ENCODE results near the gene OR4Q3. TPM values are rescaled to one million over a fixed set of nuclear protein-coding genes. Genes with fewer than 3 reads are reported as not detected.
"Not testable (repeated sequence)": the region's sequence is repeated elsewhere in the genome, so short reads cannot be mapped to it uniquely, and the experiment has no call there.

OR4Q3 gene
- polyA plus RNA-seq, 2 of the 4 experiments (the other 2 are of a cell fraction), result not detected

- no peak overlapping the region for H3K4me2 ChIP-seq
- ChIA-PET CTCF (interaction anchor here (0.7 to 1.5 kb wide), 2 partner anchors 15 to 18 kb away, joined by 3 to 7 read pairs; no protein-coding TSS in a partner anchor), POLR2A (no interaction called here)
- WGBS (ENCODE audit: missing lambda C conversion rate), result 42% methylated on average over 1 of the region's 1 CpG
- DNase-seq (ENCODE audit: low read depth in 1 of 2, low spot score in 1 of 2) (no peak), FAIRE-seq (no peak), ATAC-seq (peak in 1 of 2 experiments; percentile 39; a peak in 2 of 6 replicates)
- no peak overlapping the region for H3K4me3 ChIP-seq
- H3K9me3 ChIP-seq, result no peaks in the 10 kb centered on the region
- TF ChIP-seq HES2 (IDR thresholded peaks at IDR 0.05) (no peak), TFCP2L1 (CRISPR knock-in tag; IDR thresholded peaks at IDR 0.05) (no peak), SREBF2 (IDR thresholded peaks at IDR 0.05) (no peak), CTCF (IDR thresholded peaks at IDR 0.05) (no peak), ELK1 (IDR thresholded peaks at IDR 0.05; ENCODE audit: low read depth, low read length) (no peak), RARB (CRISPR knock-in tag; IDR thresholded peaks at IDR 0.05) (no peak), ATOH8 (CRISPR knock-in tag; IDR thresholded peaks at IDR 0.05; ENCODE audit: low read depth) (no peak), MAX (IDR thresholded peaks at IDR 0.05) (no peak), FOSL2 (IDR thresholded peaks at IDR 0.05) (no peak), FOSL2 (CRISPR knock-in tag; IDR thresholded peaks at IDR 0.05) (no peak), NFE2L2 (conservative IDR thresholded peaks at IDR 0.05; ENCODE audit: low read length) (no peak), HMGXB4 (CRISPR knock-in tag; IDR thresholded peaks at IDR 0.05; ENCODE audit: borderline replicate concordance) (no peak), KDM1A (IDR thresholded peaks at IDR 0.05; ENCODE audit: low read depth) (no peak), NPAS2 (CRISPR knock-in tag; IDR thresholded peaks at IDR 0.05; ENCODE audit: borderline replicate concordance) (no peak)
- H3K27ac ChIP-seq, result no peak overlapping the region
- H3K4me1 ChIP-seq, result no peaks in the 10 kb centered on the region
Observed at GRCh38 chr14:19771895-19772430, 28.6 kb downstream of the OR4Q3 start.

GRCh38 chr14:19772454-19772853, 29.1 kb downstream of the OR4Q3 start:
- H3K4me1 ChIP-seq; H3K4me3 ChIP-seq; H3K27ac ChIP-seq; ATAC-seq; H3K9me3 ChIP-seq; DNase-seq (ENCODE audit: low read depth in 1 of 2, low spot score in 1 of 2); POLR2A ChIA-PET; H3K4me2 ChIP-seq: not testable (repeated sequence)
- FAIRE-seq, result peak; percentile 100
- CTCF ChIA-PET, result interaction anchor here (1.5 kb wide), 1 partner anchor 15 kb away, joined by 7 read pairs; no protein-coding TSS in a partner anchor
- WGBS (ENCODE audit: missing lambda C conversion rate), result 24% methylated on average over 2 of the region's 2 CpGs

- H3K9me3 ChIP-seq; H3K27ac ChIP-seq; ATAC-seq; DNase-seq (ENCODE audit: low read depth in 1 of 2, low spot score in 1 of 2); FAIRE-seq; H3K4me2 ChIP-seq; H3K4me3 ChIP-seq; H3K4me1 ChIP-seq; POLR2A ChIA-PET; CTCF ChIA-PET: not testable (repeated sequence)
- WGBS (ENCODE audit: missing lambda C conversion rate), result 1% methylated on average over 1 of the region's 1 CpG
Observed at GRCh38 chr14:19773204-19773603, 29.8 kb downstream of the OR4Q3 start, which contains the start of gene OR4M1. OR4M1 (plus strand) TSS chr14:19773504; CDS start chr14:19780323, 6,819 bp downstream.

All from A549 (cell line).